Posterior vena cava (tissue), 2 donors: ENCODE data around the gene DDAH1. TPM values are rescaled to one million over a fixed set of nuclear protein-coding genes. Genes with fewer than 3 reads are reported as not detected.

Experiments
- DNase-seq: peaks from one replicate; pipeline ENCODE4 v3.0.0-alpha.2; 2020; ENCODE audit warnings: low spot score
- intact Hi-C, 2 donors: fragments of 100-400 bp; cut with DNase I; formaldehyde crosslinking; loops; one replicate each; pipeline versions ENCODE4 v1.14.1 to v1.14.2; 2022 to 2023
- total RNA-seq, 2 donors: library from RNA; stranded (reverse); fragmentation: NEBNext Ultra II Directional; extraction: Animal tissue kit (Norgen Biotek cat#: 25700); gene quantifications; one replicate each; pipeline ENCODE4 v1.2.1, GENCODE V29; 2021
- donor health status: DM: yes; HTN: yes; CAD: no.
- donor health status: DM: yes; HTN: yes; CAD: no.

DDAH1 gene
- total RNA-seq, 2 donors from 2014 or later, result 31.8 to 46.1 TPM

- intact Hi-C loops, result no loop called here
- DNase-seq, result no peak
Observed at GRCh38 chr1:85406887-85407533, 57.9 kb downstream of the DDAH1 start.

GRCh38 chr1:85406081-85406480, 58.9 kb downstream of the DDAH1 start:
- intact Hi-C loops, result no loop called here
- no peak for DNase-seq

DNA sequence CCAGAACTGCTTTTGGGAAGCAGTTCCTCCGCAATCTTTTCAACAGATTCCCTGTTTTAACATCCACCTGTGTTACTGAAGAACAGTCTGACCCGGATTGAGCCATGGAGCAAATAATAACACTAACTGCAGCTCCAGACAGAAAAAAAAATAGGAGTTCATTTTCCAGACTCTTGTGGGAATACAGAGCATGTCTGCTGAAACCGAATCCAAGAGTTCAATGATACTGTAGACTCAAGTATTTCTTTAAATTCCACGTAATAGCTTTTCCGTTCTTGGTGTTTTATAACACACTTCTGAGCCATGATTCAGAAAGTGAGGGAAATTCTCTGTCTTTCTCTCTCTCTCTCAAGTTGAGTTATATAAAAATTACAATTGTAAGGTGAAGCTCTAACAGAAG, 60.6 kb downstream of the DDAH1 start:
- intact Hi-C loops, result no loop called here

DNA sequence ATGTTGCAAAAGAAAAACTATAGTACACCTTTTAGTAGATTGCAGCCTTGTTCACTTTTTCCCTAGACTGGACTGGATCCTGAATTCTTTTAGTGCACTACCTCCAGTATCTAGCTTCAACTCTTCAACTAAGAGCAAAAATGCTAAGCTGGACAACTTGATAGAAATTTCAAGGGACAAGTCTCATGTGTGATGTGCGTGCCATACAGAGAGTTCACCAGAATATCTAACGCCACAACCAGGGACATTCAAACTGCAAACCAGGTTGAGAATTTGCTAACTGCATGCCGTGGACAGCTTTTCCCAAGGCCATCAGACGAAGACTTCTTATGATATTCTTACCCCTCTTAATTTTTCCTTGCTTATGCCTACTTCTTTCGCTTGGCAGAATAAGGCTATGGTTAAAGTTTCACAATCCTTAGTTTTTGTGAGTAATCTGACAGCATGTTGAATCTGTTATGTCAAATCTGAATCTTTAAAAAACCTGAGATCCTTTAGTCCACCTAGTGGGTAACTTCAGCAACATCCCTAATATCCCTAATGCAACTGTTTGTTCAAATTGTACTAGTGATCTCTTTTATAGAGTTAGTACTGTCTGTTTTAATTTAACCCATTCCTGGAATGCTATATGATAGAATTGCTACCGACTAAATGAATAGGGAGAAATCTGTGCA, 66.4 kb downstream of the DDAH1 start:
- no peak for DNase-seq
- intact Hi-C loops, result loop anchor here (5.0 to 10.0 kb wide), 2 partner anchors 71 to 84 kb away; no protein-coding TSS in a partner anchor

More for the DNA sequence above, 60.6 kb downstream of the DDAH1 start:
- DNase-seq, result no peak

GRCh38 chr1:85397490-85398032, 67.4 kb downstream of the DDAH1 start:
- intact Hi-C loops, result loop anchor here (5.0 to 10.0 kb wide), 2 partner anchors 70 to 83 kb away; no protein-coding TSS in a partner anchor
- DNase-seq, result no peak

GRCh38 chr1:85396194-85396593, 68.8 kb downstream of the DDAH1 start:
- intact Hi-C loops, result loop anchor here (5.0 to 10.0 kb wide), 2 partner anchors 69 to 81 kb away; no protein-coding TSS in a partner anchor
- DNase-seq, result no peak

GRCh38 chr1:85394130-85394529, 70.8 kb downstream of the DDAH1 start:
- intact Hi-C loops, result loop anchor here in 1 of 2 donors (10.0 kb wide), 1 partner anchor 79 kb away; no protein-coding TSS in a partner anchor
- no peak for DNase-seq

DNA sequence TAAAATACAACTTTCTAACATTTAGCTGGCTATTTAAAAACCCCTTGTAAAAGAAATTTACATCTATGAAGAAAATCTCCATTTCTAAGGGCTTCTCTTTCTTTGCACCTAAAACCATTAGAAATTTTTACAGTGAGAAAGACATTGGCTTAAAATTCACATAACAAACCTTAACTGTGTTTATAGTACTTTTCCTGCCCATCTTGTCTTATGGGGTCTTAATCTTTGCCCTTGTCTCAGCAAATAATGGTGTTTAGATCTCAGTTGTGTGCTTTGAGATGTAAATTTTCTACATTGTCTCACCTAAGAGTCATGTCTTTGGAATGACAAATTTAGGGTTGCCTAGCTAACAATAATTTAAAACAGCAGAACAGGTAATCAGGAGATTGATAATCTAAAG, 71.5 kb downstream of the DDAH1 start:
- no peak for DNase-seq
- intact Hi-C loops, result loop anchor here in 1 of 2 donors (10.0 kb wide), 1 partner anchor 79 kb away; no protein-coding TSS in a partner anchor

GRCh38 chr1:85388416-85388815, 76.5 kb downstream of the DDAH1 start:
- intact Hi-C loops, result no loop called here
- DNase-seq, result no peak

DNA sequence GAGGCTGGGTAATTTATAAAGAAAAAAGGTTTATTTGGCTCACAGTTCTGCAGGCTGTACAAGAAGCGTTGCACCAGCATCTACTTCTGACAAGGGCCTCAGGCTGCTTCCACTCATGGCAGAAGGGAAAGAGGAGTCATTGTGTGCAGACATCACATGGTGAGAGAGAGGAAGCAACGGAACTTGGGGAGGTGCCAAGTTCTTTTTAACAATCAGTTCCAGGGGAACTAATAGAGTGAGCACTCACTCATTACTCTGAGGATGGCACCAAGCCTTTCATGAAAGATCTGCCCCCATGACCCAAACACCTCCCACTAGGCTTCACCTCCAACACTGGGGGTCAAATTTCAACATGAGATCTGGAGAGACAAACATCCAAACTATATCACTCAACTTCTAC, 77.2 kb downstream of the DDAH1 start:
- no peak for DNase-seq
- intact Hi-C loops, result no loop called here

- DNase-seq, result no peak
- intact Hi-C loops, result no loop called here
Observed at GRCh38 chr1:85386068-85386722, 78.8 kb downstream of the DDAH1 start.

GRCh38 chr1:85379203-85380136, 85.5 kb downstream of the DDAH1 start:
- intact Hi-C loops, result no loop called here
- no peak for DNase-seq

DNA sequence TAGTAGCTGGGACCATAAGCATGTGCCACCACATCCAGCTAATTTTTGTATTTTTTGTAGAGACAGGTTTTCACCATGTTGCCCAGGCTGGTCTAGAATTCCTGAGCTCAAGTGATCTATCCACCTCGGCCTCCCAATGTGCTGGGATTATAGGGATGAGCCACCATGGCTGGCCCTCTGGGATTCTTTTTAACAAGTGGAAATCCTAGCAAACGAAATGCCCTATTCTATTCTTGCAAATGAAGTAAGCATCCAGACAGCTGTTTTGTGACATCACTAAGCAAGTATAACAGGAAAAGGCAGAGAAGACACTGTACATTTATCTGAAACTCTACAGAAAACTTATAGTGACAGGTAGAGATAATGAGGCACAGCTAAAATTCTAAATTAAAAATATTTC, 86.4 kb downstream of the DDAH1 start:
- DNase-seq, result no peak
- intact Hi-C loops, result no loop called here

DNA sequence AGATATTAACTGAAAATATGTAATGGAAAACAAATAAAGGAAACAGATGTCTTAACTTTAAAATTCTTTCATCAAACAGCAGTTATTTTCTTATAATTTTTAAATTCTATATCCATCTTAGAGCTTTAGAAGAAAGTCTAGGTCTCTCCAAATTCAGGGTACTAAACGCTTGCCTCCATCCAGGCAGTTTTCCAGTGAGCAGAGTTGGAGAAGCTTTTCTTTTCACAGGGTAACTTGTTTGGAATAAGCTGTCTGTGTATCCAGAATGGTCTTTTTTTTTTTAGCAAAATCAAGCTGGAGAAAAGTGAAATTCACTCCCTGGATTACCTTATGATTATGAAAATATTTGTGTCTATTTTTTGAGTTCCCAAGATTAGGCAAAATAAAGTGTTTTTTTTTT, 88.6 kb downstream of the DDAH1 start:
- no peak for DNase-seq
- intact Hi-C loops, result no loop called here

DNA sequence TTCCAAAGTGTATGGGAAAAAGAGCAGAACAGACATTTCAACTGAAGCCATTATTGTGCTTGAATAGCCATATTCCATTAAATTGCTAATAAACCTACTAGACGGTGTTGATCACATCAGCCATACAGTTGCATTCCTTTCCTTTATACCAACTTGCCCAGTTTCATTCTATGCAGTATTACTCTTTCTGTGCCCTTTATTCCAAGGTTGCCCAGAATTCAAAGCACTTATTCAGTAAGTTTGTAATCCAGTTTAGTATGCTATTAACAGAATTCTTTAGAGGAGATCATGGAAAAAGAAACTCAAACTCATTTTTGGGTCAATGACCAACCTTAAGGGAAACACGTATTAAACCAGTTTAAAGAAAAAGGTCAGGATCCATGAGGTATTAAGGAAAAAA, 89.5 kb downstream of the DDAH1 start:
- intact Hi-C loops, result no loop called here
- DNase-seq, result no peak

GRCh38 chr1:85374160-85374559, 90.8 kb downstream of the DDAH1 start:
- DNase-seq, result no peak
- intact Hi-C loops, result no loop called here

- intact Hi-C loops, result no loop called here
- no peak for DNase-seq
Observed at GRCh38 chr1:85373378-85373708, 91.6 kb downstream of the DDAH1 start.

DNA sequence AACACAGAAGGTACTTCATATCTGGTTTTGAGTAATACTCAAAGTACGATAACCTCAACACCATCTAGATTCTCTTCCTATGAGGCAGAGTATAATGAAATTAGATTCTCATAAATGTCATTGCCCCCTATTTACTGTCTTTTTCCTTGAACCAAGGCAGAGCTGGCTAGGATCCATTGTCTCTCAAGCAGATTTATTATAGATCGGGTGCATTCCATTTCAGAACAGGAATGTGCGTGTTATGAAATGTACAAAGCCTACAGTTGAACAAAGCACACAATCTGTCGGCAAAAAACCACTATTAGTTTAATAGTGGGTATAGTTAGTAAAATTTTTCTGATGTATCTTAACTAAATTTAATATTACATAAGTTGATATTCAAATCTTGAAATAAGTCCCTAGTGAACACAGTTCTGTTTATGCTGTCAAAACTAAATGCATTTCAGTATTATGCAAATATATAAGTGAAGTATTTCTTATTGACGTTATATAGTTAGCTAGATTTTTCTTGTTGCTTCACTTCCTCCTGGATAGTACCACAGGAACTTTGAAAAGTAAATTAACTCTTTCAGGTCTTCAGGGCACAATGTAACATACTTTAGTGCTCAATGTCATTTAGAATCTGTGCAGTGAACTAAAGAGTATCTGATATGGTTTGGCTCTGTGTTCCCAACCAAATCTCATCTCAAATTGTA, 92.1 kb downstream of the DDAH1 start:
- DNase-seq, result no peak
- intact Hi-C loops, result no loop called here

DNA sequence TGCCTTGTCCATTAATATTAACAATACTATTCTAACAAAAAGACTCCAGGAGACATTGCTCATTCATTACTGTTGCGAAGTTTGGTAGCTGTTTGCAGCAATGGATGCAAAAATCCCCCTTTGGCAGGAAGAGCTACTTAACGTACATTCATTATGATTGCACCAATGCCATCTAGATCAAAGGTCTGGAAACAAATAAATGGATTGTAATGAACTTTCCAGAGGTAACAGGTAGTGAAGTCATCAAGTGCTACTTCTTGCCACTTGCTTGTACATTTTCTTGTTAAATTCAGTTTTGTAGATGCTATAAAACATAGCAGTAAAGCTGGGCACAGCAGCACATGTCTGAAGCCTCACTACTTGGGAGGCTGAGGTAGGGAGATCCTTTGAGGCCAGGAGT, 93.9 kb downstream of the DDAH1 start:
- intact Hi-C loops, result no loop called here
- no peak for DNase-seq
